ENCODE measurements around the gene NR2F6. TPM values are rescaled to one million over a fixed set of nuclear protein-coding genes. Genes with fewer than 3 reads are reported as not detected.
A peak's percentile ranks its signal among the peaks of the same experiment; 100 is the strongest.

The NR2F6 gene
- polyA plus RNA-seq, 2 of the 4 experiments (the other 2 are of a cell fraction) = 31.9 to 42.1 TPM

DNA sequence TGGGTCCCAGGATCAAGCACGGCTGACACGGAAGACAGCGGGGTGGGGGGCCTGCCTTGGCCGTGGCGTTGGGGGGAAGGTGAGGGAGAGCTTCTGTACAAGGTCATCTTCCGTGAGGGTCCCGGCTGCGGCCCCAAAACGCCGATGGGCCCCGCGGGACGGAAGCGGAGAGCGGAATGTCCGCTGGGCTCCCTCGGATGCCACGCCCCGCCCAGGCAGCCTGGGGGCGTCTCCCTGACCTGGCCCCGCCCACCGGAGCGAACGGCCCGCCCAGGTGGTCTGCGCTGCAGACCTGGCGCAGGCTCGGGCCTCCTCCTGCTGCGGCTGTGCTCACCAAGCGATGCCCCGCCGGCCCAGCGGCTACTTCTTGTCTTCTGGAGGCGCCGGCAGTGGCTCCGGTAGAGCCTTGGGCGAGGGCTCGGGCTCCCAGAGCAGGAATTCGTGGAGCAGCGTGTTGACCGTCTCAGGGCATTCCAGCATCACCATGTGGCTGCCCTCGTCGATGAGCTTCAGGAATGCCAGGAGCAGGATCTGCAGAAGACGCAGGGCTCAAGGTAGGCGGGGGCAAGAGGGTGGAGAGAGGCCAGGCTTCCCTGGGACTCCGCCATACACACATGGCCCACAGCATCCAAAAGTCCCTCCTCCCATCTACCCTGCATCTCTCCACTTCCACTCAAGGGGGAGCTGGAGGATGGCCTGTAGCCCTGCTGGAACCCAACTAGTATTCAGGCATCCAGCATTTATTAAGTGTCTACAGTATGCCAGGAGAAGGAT lies 46.8 kb upstream of the NR2F6 start:
- peaks cover 23% of the 10 kb centered on the region; the same call in 2 of the 3 replicates for H3K4me1 ChIP-seq
- ChIA-PET POLR2A (interaction anchor here (0.5 to 1.4 kb wide), 8 partner anchors 12 to 209 kb away, joined by 3 to 15 read pairs (median 4); partner anchors contain the start of genes BABAM1, MRPL34 and USE1), CTCF (interaction anchor here (0.5 to 9.0 kb wide), 22 partner anchors 8 to 472 kb away, joined by 3 to 98 read pairs (median 4); partner anchors contain the start of genes ABHD8, ANKLE1, DDA1 and MRPL34)
- WGBS (ENCODE audit: missing lambda C conversion rate) = 0% methylated on average over 3 of the region's 46 CpGs
- FAIRE-seq (no peak), ATAC-seq (peak; percentile 93 to 94), DNase-seq (ENCODE audit: low read depth in 1 of 2, low spot score in 1 of 2) (peak; percentile 92 to 94)
- H3K4me3 ChIP-seq = peak overlapping the region; percentile 67
- peak overlapping the region; percentile 87 to 89 for H3K27ac ChIP-seq
- H3K9me3 ChIP-seq = no peaks in the 10 kb centered on the region
- H3K4me2 ChIP-seq = peak overlapping the region; percentile 91
- TF ChIP-seq TFCP2L1 (CRISPR knock-in tag; IDR thresholded peaks at IDR 0.05) = no peak
- peak; percentile 47; the same call in 2 of the 3 replicates for TF ChIP-seq SMC3 (IDR thresholded peaks at IDR 0.05)
- TF ChIP-seq GATA3 (IDR thresholded peaks at IDR 0.05; ENCODE audit: borderline replicate concordance) = no peak
- no peak for TF ChIP-seq NR3C1 (IDR thresholded peaks at IDR 0.05)
- TF ChIP-seq MAZ (IDR thresholded peaks at IDR 0.05; ENCODE audit: borderline replicate concordance, low read depth, low read length) = 0 out of 2 replicates have a peak, but pooled peaks have one; percentile 11
- TF ChIP-seq, protein P1, sequence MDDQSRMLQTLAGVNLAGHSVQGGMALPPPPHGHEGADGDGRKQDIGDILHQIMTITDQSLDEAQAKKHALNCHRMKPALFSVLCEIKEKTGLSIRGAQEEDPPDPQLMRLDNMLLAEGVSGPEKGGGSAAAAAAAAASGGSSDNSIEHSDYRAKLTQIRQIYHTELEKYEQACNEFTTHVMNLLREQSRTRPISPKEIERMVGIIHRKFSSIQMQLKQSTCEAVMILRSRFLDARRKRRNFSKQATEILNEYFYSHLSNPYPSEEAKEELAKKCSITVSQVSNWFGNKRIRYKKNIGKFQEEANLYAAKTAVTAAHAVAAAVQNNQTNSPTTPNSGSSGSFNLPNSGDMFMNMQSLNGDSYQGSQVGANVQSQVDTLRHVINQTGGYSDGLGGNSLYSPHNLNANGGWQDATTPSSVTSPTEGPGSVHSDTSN (IDR thresholded peaks at IDR 0.05) = no peak
- TF ChIP-seq PHF8 (IDR thresholded peaks at IDR 0.05; ENCODE audit: borderline replicate concordance, low read depth) = peak; percentile 47; the same call in 1 of the 2 replicates
- no peak for TF ChIP-seq ESRRA (IDR thresholded peaks at IDR 0.05; ENCODE audit: borderline replicate concordance, low read length)
- TF ChIP-seq HOXB5 (CRISPR knock-in tag; IDR thresholded peaks at IDR 0.05) = no peak
- TF ChIP-seq JUN (IDR thresholded peaks at IDR 0.05) = peak in 1 of 2 experiments; percentile 77; a peak in 2 of 5 replicates
- TF ChIP-seq JUNB (IDR thresholded peaks at IDR 0.05) = no peak
- TF ChIP-seq, protein P2, sequence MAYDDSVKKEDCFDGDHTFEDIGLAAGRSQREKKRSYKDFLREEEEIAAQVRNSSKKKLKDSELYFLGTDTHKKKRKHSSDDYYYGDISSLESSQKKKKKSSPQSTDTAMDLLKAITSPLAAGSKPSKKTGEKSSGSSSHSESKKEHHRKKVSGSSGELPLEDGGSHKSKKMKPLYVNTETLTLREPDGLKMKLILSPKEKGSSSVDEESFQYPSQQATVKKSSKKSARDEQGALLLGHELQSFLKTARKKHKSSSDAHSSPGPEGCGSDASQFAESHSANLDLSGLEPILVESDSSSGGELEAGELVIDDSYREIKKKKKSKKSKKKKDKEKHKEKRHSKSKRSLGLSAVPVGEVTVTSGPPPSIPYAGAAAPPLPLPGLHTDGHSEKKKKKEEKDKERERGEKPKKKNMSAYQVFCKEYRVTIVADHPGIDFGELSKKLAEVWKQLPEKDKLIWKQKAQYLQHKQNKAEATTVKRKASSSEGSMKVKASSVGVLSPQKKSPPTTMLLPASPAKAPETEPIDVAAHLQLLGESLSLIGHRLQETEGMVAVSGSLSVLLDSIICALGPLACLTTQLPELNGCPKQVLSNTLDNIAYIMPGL (CRISPR knock-in tag; IDR thresholded peaks at IDR 0.05; ENCODE audit: borderline replicate concordance) = no peak
- no peak for TF ChIP-seq ZSCAN20 (CRISPR knock-in tag; IDR thresholded peaks at IDR 0.05)
- TF ChIP-seq, protein P3, sequence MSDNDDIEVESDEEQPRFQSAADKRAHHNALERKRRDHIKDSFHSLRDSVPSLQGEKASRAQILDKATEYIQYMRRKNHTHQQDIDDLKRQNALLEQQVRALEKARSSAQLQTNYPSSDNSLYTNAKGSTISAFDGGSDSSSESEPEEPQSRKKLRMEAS (IDR thresholded peaks at IDR 0.05) = peak; percentile 95
- TF ChIP-seq RCOR1 (IDR thresholded peaks at IDR 0.05; ENCODE audit: low read depth, low read length) = no peak
- peak; percentile 64 to 82 for TF ChIP-seq RAD21 (conservative IDR thresholded peaks at IDR 0.05 in 1 of 2, IDR thresholded peaks at IDR 0.05 in 1 of 2)
- no peak for TF ChIP-seq ZC3H11A (IDR thresholded peaks at IDR 0.05)
- peak; percentile 59 for TF ChIP-seq POLR2A (IDR thresholded peaks at IDR 0.05; ENCODE audit: low read length)
- TF ChIP-seq, protein P4, sequence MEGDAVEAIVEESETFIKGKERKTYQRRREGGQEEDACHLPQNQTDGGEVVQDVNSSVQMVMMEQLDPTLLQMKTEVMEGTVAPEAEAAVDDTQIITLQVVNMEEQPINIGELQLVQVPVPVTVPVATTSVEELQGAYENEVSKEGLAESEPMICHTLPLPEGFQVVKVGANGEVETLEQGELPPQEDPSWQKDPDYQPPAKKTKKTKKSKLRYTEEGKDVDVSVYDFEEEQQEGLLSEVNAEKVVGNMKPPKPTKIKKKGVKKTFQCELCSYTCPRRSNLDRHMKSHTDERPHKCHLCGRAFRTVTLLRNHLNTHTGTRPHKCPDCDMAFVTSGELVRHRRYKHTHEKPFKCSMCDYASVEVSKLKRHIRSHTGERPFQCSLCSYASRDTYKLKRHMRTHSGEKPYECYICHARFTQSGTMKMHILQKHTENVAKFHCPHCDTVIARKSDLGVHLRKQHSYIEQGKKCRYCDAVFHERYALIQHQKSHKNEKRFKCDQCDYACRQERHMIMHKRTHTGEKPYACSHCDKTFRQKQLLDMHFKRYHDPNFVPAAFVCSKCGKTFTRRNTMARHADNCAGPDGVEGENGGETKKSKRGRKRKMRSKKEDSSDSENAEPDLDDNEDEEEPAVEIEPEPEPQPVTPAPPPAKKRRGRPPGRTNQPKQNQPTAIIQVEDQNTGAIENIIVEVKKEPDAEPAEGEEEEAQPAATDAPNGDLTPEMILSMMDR (IDR thresholded peaks at IDR 0.05) = peak; percentile 55
- no peak for TF ChIP-seq SREBF2 (IDR thresholded peaks at IDR 0.05)
- peak; percentile 19; the same call in 1 of the 2 replicates for TF ChIP-seq MYC (IDR thresholded peaks at IDR 0.05; ENCODE audit: borderline replicate concordance, low read length)
- TF ChIP-seq TP53 (CRISPR knock-in tag; IDR thresholded peaks at IDR 0.05) = no peak
- TF ChIP-seq, protein P5, sequence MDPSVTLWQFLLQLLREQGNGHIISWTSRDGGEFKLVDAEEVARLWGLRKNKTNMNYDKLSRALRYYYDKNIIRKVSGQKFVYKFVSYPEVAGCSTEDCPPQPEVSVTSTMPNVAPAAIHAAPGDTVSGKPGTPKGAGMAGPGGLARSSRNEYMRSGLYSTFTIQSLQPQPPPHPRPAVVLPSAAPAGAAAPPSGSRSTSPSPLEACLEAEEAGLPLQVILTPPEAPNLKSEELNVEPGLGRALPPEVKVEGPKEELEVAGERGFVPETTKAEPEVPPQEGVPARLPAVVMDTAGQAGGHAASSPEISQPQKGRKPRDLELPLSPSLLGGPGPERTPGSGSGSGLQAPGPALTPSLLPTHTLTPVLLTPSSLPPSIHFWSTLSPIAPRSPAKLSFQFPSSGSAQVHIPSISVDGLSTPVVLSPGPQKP (IDR thresholded peaks at IDR 0.05; ENCODE audit: low read depth, low read length) = no peak
- TF ChIP-seq HOXB13 (CRISPR knock-in tag; IDR thresholded peaks at IDR 0.05; ENCODE audit: low read depth) = no peak
- no peak for TF ChIP-seq FOXS1 (CRISPR knock-in tag; IDR thresholded peaks at IDR 0.05)
- no peak for TF ChIP-seq CBX8 (IDR thresholded peaks at IDR 0.05)
- TF ChIP-seq, protein P6, sequence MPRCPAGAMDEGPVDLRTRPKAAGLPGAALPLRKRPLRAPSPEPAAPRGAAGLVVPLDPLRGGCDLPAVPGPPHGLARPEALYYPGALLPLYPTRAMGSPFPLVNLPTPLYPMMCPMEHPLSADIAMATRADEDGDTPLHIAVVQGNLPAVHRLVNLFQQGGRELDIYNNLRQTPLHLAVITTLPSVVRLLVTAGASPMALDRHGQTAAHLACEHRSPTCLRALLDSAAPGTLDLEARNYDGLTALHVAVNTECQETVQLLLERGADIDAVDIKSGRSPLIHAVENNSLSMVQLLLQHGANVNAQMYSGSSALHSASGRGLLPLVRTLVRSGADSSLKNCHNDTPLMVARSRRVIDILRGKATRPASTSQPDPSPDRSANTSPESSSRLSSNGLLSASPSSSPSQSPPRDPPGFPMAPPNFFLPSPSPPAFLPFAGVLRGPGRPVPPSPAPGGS (IDR thresholded peaks at IDR 0.05) = 0 out of 3 replicates have a peak, but pooled peaks have one; percentile 47
- TF ChIP-seq RNF2 (IDR thresholded peaks at IDR 0.05; ENCODE audit: borderline replicate concordance, low read depth) = no peak
- TF ChIP-seq, protein P7, sequence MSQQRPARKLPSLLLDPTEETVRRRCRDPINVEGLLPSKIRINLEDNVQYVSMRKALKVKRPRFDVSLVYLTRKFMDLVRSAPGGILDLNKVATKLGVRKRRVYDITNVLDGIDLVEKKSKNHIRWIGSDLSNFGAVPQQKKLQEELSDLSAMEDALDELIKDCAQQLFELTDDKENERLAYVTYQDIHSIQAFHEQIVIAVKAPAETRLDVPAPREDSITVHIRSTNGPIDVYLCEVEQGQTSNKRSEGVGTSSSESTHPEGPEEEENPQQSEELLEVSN (IDR thresholded peaks at IDR 0.05; ENCODE audit: borderline replicate concordance, low read depth) = peak; percentile 78; the same call in 1 of the 2 replicates
- no peak for TF ChIP-seq CBX2 (IDR thresholded peaks at IDR 0.05; ENCODE audit: borderline replicate concordance, low read depth)
- TF ChIP-seq NFE2L2 (conservative IDR thresholded peaks at IDR 0.05; ENCODE audit: low read length) = no peak

Data from A549 (cell line).